GM13977 (cell line): Measurements from ENCODE around the gene SCP2.

Experiments used
- DNase-seq: peaks from one replicate; pipeline ENCODE4 v3.0.0; 2012; ENCODE audit warnings: low spot score
- CTCF ChIP-seq: IDR thresholded peaks from 2 replicates; pipeline ENCODE4 v1.5.1; 2012; ENCODE audit warnings: mild to moderate bottlenecking, control low read depth; ENCODE audit not compliant: insufficient read depth; ENCODE audit errors: extremely low read depth, missing control alignments
- in situ Hi-C: fragments of 300-500 bp; cut with MboI; formaldehyde crosslinking; loops from one replicate; pipeline ENCODE4 v1.12.0; 2022; ENCODE audit warnings: low sequenced_read_pairs, low pct_unique_long_range_greater_than_20kb, mixed read lengths, inconsistent platforms; ENCODE audit not compliant: unreplicated experiment

Gene SCP2

GRCh38 chr1:53076721-53077598 is 149.9 kb downstream of the SCP2 start:
- TF ChIP-seq CTCF = no peak
- DNase-seq = no peak
- in situ Hi-C loops = no loop called here

GRCh38 chr1:53077599-53077965 is 150.5 kb downstream of the SCP2 start:
- no peak for TF ChIP-seq CTCF
- no peak for DNase-seq
- in situ Hi-C loops = no loop called here

- TF ChIP-seq CTCF = no peak
- in situ Hi-C loops = no loop called here
- DNase-seq = no peak
Measured at GRCh38 chr1:53078333-53079101, 151.4 kb downstream of the SCP2 start.

GRCh38 chr1:53079251-53079650 is 152.2 kb downstream of the SCP2 start:
- DNase-seq = no peak
- in situ Hi-C loops = no loop called here
- no peak for TF ChIP-seq CTCF

GRCh38 chr1:53080041-53080440 is 153.0 kb downstream of the SCP2 start:
- TF ChIP-seq CTCF = no peak
- in situ Hi-C loops = no loop called here
- no peak for DNase-seq

GRCh38 chr1:53080769-53081168 is 153.7 kb downstream of the SCP2 start:
- in situ Hi-C loops = no loop called here
- no peak for DNase-seq
- TF ChIP-seq CTCF = no peak
